ENCODE results near the gene PRR5. TPM values are rescaled to one million over a fixed set of nuclear protein-coding genes. Genes with fewer than 3 reads are reported as not detected.

PRR5 gene
- total RNA-seq, 2 donors from 2014 or later = 7.3 to 30.0 TPM

DNA sequence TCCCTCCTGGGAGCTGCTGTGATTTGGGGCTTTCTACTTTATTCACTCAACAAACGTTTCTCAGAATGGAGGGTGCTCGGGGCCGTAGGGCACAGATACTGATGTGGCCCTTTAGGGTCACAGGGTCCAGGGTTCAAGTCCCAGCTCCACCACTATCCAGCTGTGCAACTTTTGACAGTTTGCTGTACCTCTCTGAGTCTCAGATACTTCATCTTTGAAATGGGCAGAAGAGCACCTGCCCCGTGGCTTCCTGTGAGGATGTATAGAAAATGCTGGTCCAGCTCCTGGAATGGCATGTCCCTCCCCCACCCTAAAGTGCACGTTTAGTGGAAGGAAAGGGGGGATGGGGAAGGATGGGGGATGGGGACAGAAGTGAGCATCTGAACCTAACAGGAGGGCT is 21.9 kb upstream of the PRR5 start:
- ATAC-seq (ENCODE audit: insufficient number of reproducible peaks, low FRiP score, low read depth) (no peak), DNase-seq (ENCODE audit: low spot score) (no peak)
- no peak overlapping the region for H3K27ac ChIP-seq
- no peaks in the 10 kb centered on the region for H3K36me3 ChIP-seq
- no peak overlapping the region for H3K4me3 ChIP-seq
- H3K27me3 ChIP-seq (replicated peaks; ENCODE audit: insufficient read depth) = no peaks in the 10 kb centered on the region
- TF ChIP-seq, protein P1, sequence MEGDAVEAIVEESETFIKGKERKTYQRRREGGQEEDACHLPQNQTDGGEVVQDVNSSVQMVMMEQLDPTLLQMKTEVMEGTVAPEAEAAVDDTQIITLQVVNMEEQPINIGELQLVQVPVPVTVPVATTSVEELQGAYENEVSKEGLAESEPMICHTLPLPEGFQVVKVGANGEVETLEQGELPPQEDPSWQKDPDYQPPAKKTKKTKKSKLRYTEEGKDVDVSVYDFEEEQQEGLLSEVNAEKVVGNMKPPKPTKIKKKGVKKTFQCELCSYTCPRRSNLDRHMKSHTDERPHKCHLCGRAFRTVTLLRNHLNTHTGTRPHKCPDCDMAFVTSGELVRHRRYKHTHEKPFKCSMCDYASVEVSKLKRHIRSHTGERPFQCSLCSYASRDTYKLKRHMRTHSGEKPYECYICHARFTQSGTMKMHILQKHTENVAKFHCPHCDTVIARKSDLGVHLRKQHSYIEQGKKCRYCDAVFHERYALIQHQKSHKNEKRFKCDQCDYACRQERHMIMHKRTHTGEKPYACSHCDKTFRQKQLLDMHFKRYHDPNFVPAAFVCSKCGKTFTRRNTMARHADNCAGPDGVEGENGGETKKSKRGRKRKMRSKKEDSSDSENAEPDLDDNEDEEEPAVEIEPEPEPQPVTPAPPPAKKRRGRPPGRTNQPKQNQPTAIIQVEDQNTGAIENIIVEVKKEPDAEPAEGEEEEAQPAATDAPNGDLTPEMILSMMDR (IDR thresholded peaks at IDR 0.05) = no peak
- H3K9me3 ChIP-seq = no peaks in the 10 kb centered on the region
- no peaks in the 10 kb centered on the region for H3K4me1 ChIP-seq (ENCODE audit: control insufficient read depth in 1 of 2, low read depth in 2 of 2)

- Histone ChIP-seq H3K27me3 (replicated peaks; ENCODE audit: insufficient read depth) (no peaks in the 10 kb centered on the region), H3K4me3 (no peak overlapping the region), H3K36me3 (no peaks in the 10 kb centered on the region), H3K27ac (no peak overlapping the region), H3K4me1 (ENCODE audit: control insufficient read depth in 1 of 2, low read depth in 2 of 2) (no peaks in the 10 kb centered on the region), H3K9me3 (no peaks in the 10 kb centered on the region)
- TF ChIP-seq, protein P1 (IDR thresholded peaks at IDR 0.05) = no peak
- DNase-seq (ENCODE audit: low spot score) (no peak), ATAC-seq (ENCODE audit: insufficient number of reproducible peaks, low FRiP score, low read depth) (no peak)
Measured at GRCh38 chr22:44680481-44680894, 21.5 kb upstream of the PRR5 start.

DNA sequence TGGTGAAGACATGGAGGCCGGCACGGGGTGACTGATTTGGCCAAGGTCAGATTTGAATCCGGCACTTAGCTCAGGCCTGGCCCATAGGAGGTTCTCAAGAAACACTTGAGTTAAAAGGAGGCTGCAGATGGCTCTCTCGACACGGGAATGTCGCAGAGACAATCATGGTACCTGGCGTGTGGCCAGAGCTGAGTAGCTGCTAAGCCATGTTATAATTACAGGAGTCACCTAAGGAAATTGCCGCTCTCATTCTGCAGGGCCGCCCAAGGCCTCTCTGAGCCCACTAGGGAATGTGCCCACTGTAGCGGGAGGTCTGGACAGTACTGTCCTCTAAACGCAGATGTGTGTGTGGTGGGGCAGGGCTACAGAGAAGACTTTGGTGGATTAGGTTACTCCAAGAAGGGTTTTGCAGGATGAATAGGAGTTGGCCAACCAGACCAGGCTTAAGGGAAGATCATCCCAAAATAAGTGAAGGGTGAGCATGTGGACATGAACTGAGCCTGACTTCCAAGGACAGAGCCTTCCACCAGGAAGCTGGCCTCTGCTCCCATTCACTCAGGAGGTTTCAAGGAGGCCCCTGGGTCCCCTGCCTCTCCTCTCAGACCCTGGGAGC is 19.3 kb upstream of the PRR5 start:
- H3K4me3 ChIP-seq = no peak overlapping the region
- H3K4me1 ChIP-seq (ENCODE audit: control insufficient read depth in 1 of 2, low read depth in 2 of 2) = no peaks in the 10 kb centered on the region
- no peak overlapping the region for H3K27ac ChIP-seq
- ATAC-seq (ENCODE audit: insufficient number of reproducible peaks, low FRiP score, low read depth) (no peak), DNase-seq (ENCODE audit: low spot score) (no peak)
- H3K9me3 ChIP-seq = no peaks in the 10 kb centered on the region
- H3K27me3 ChIP-seq (replicated peaks; ENCODE audit: insufficient read depth) = no peaks in the 10 kb centered on the region
- no peaks in the 10 kb centered on the region for H3K36me3 ChIP-seq
- TF ChIP-seq, protein P1 (IDR thresholded peaks at IDR 0.05) = no peak

GRCh38 chr22:44683237-44683636 is 18.8 kb upstream of the PRR5 start:
- Histone ChIP-seq H3K9me3 (no peaks in the 10 kb centered on the region), H3K4me3 (no peak overlapping the region), H3K27ac (no peak overlapping the region), H3K27me3 (replicated peaks; ENCODE audit: insufficient read depth) (no peaks in the 10 kb centered on the region), H3K4me1 (ENCODE audit: control insufficient read depth in 1 of 2, low read depth in 2 of 2) (no peaks in the 10 kb centered on the region), H3K36me3 (no peaks in the 10 kb centered on the region)
- no peak for DNase-seq (ENCODE audit: low spot score)
- TF ChIP-seq, protein P1 (IDR thresholded peaks at IDR 0.05) = no peak
- ATAC-seq (ENCODE audit: insufficient number of reproducible peaks, low FRiP score, low read depth) = no peak

DNA sequence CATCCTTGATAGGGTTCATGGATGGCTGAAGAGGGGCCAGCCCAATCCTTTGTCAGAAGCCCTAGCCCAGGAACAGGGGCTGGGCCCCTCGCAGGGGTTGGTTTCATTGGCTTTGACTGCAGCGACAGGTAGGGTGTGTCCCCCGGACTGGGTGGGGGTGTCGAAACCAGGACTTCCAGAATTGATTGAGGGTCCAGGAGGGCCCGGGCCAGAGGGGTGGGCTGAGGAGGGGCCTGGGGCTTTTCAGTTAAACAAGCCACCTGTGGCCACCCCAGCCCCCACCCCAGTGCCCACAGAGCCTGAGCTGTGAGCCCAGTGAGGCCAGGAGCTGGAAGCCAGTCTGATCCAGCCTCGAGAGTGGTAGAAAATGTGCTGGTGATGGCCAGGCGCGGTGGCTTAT is 18.1 kb upstream of the PRR5 start:
- Histone ChIP-seq H3K27ac (no peak overlapping the region), H3K27me3 (replicated peaks; ENCODE audit: insufficient read depth) (no peaks in the 10 kb centered on the region), H3K4me1 (ENCODE audit: control insufficient read depth in 1 of 2, low read depth in 2 of 2) (no peaks in the 10 kb centered on the region), H3K9me3 (no peaks in the 10 kb centered on the region), H3K36me3 (no peaks in the 10 kb centered on the region), H3K4me3 (no peak overlapping the region)
- no peak for DNase-seq (ENCODE audit: low spot score)
- ATAC-seq (ENCODE audit: insufficient number of reproducible peaks, low FRiP score, low read depth) = no peak
- TF ChIP-seq, protein P1 (IDR thresholded peaks at IDR 0.05) = no peak
